ENCODE data around the gene CGNL1.

The CGNL1 gene

GRCh38 chr15:57506422-57506821, 130.1 kb downstream of the CGNL1 start:
- Mint-ChIP-seq H3K4me3 (no peak overlapping the region), H3K36me3 (ENCODE audit: low read depth) (no peaks in the 10 kb centered on the region), H3K9me3 (no peaks in the 10 kb centered on the region), H3K27me3 (ENCODE audit: low read depth) (peaks cover 7% of the 10 kb centered on the region), H3K27ac (no peak overlapping the region), H3K4me1 (ENCODE audit: low read depth) (no peaks in the 10 kb centered on the region)

- Mint-ChIP-seq H3K4me3 (no peak overlapping the region), H3K36me3 (ENCODE audit: low read depth) (no peaks in the 10 kb centered on the region), H3K27me3 (ENCODE audit: low read depth) (peaks cover 11% of the 10 kb centered on the region), H3K9me3 (no peaks in the 10 kb centered on the region), H3K4me1 (ENCODE audit: low read depth) (no peaks in the 10 kb centered on the region), H3K27ac (no peak overlapping the region)
Observed at GRCh38 chr15:57507111-57507510, 130.8 kb downstream of the CGNL1 start.

DNA sequence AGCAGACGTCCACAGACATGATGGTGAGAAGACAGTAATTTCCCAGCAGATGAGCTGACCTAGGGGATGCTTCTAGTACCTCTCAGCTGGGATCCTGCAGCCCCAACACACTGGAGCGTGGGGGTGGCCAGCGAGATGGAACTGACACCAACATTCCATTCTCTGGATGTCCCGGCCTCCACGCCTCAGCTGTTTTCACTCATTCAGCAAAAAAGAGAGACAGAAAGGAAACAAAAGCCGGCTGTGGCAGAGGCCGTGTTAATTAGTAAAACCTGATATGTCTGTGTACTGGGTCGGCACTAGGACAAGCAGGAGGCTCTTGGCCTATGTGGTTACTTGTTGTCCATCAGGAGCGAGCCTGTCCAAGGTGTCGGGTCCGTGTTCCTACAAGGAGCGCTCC, 132.8 kb downstream of the CGNL1 start:
- Mint-ChIP-seq H3K27me3 (ENCODE audit: low read depth) (peaks cover 11% of the 10 kb centered on the region), H3K4me3 (no peak overlapping the region), H3K4me1 (ENCODE audit: low read depth) (no peaks in the 10 kb centered on the region), H3K27ac (no peak overlapping the region), H3K9me3 (no peaks in the 10 kb centered on the region), H3K36me3 (ENCODE audit: low read depth) (no peaks in the 10 kb centered on the region)

GRCh38 chr15:57509965-57510364, 133.7 kb downstream of the CGNL1 start:
- H3K4me3 Mint-ChIP-seq: no peak overlapping the region
- H3K36me3 Mint-ChIP-seq (ENCODE audit: low read depth): no peaks in the 10 kb centered on the region
- H3K27ac Mint-ChIP-seq: no peak overlapping the region
- H3K4me1 Mint-ChIP-seq (ENCODE audit: low read depth): no peaks in the 10 kb centered on the region
- H3K9me3 Mint-ChIP-seq: no peaks in the 10 kb centered on the region
- H3K27me3 Mint-ChIP-seq (ENCODE audit: low read depth): peaks cover 11% of the 10 kb centered on the region

- Mint-ChIP-seq H3K4me3 (no peak overlapping the region), H3K27ac (no peak overlapping the region), H3K27me3 (ENCODE audit: low read depth) (peaks cover 11% of the 10 kb centered on the region), H3K9me3 (no peaks in the 10 kb centered on the region), H3K4me1 (ENCODE audit: low read depth) (no peaks in the 10 kb centered on the region), H3K36me3 (ENCODE audit: low read depth) (no peaks in the 10 kb centered on the region)
Observed at GRCh38 chr15:57510647-57511046, 134.3 kb downstream of the CGNL1 start.

GRCh38 chr15:57516327-57517029, 140.2 kb downstream of the CGNL1 start:
- no peak overlapping the region for H3K27ac Mint-ChIP-seq

DNA sequence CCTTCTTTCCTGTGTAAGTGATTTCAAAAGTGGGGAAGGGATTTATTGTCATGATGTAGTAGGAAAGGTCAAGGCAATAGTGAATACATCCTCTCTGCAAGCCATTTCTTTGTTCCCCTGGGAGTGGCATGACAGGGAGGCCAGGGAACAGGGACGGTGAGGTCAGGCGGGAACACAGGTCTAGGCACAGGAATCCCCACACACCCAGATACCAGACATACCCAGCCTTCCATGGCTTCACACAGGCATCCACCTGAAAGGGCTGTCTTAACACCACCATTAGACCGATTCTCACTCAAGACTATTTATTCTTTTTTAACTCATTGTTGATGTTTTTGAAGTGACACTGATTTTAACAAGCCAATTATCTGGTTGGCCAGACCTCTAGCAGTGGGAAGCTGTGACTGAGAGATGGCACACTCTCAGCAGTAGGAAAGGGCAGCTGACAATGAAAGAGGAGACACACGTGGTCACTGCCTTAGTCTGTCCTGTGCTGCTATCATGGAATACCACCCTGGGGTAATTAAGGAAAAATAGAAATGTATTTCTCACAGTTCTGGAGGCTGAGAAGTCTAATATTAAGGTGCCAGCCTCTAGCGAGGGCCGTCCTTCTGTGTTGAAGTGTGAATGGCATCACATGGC, 140.8 kb downstream of the CGNL1 start:
- Mint-ChIP-seq H3K9me3 (no peaks in the 10 kb centered on the region), H3K27me3 (ENCODE audit: low read depth) (no peaks in the 10 kb centered on the region), H3K27ac (no peak overlapping the region), H3K4me3 (no peak overlapping the region), H3K36me3 (ENCODE audit: low read depth) (no peaks in the 10 kb centered on the region), H3K4me1 (ENCODE audit: low read depth) (no peaks in the 10 kb centered on the region)

More at GRCh38 chr15:57516327-57517029, 140.2 kb downstream of the CGNL1 start:
- no peaks in the 10 kb centered on the region for H3K4me1 Mint-ChIP-seq (ENCODE audit: low read depth)
- peaks cover 3% of the 10 kb centered on the region for H3K27me3 Mint-ChIP-seq (ENCODE audit: low read depth)
- no peak overlapping the region for H3K4me3 Mint-ChIP-seq
- no peaks in the 10 kb centered on the region for H3K9me3 Mint-ChIP-seq
- H3K36me3 Mint-ChIP-seq (ENCODE audit: low read depth): no peaks in the 10 kb centered on the region

GRCh38 chr15:57518779-57519405, 142.6 kb downstream of the CGNL1 start:
- H3K27ac Mint-ChIP-seq: no peak overlapping the region
- peaks cover 4% of the 10 kb centered on the region for H3K27me3 Mint-ChIP-seq (ENCODE audit: low read depth)
- H3K4me3 Mint-ChIP-seq: no peak overlapping the region
- H3K4me1 Mint-ChIP-seq (ENCODE audit: low read depth): no peaks in the 10 kb centered on the region
- H3K36me3 Mint-ChIP-seq (ENCODE audit: low read depth): no peaks in the 10 kb centered on the region
- H3K9me3 Mint-ChIP-seq: no peaks in the 10 kb centered on the region

DNA sequence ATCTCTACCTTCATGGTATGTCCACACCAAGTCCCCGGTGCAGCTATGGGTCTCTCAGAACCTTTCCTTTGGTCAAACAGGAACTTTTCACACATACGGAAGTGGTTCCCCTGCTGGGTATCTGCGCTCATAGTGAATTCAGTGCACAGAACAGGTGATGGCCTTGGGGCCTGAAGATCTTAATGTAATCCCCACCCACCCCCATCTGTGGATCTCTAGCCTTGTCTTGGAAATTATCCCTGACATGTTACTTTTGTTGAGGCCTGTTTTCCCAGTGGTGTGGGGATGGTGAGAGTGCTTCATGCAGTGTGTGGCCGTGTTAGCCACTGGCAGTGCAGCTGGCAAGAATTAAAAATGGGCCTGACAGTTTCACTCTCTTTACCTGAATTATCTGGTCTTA, 143.5 kb downstream of the CGNL1 start:
- H3K4me1 Mint-ChIP-seq (ENCODE audit: low read depth): no peaks in the 10 kb centered on the region
- no peak overlapping the region for H3K27ac Mint-ChIP-seq
- H3K4me3 Mint-ChIP-seq: no peak overlapping the region
- H3K36me3 Mint-ChIP-seq (ENCODE audit: low read depth): no peaks in the 10 kb centered on the region
- peaks cover 4% of the 10 kb centered on the region for H3K27me3 Mint-ChIP-seq (ENCODE audit: low read depth)
- H3K9me3 Mint-ChIP-seq: no peaks in the 10 kb centered on the region

DNA sequence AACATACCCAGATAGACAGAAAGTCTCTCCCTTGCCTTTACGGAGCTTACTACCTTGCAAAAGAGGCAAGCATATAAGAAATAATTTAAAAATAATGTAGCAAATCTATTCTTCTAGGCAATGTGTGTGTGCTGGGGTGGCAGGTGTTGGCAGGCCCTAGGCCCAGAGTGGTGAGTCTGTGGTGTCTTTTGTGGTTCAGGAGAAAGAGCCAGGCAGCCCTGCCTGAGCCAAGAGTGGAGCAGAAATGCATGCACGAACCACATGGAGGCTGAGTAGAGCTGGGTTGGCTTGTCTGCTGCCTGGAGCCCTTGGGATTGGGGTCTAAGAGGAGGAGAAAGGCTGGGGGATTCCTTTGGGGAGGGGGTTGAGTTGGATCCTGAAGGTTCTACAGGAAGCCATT, 145.2 kb downstream of the CGNL1 start:
- no peak overlapping the region for H3K4me3 Mint-ChIP-seq
- H3K36me3 Mint-ChIP-seq (ENCODE audit: low read depth): no peaks in the 10 kb centered on the region
- H3K27me3 Mint-ChIP-seq (ENCODE audit: low read depth): peaks cover 4% of the 10 kb centered on the region
- H3K9me3 Mint-ChIP-seq: no peaks in the 10 kb centered on the region
- no peaks in the 10 kb centered on the region for H3K4me1 Mint-ChIP-seq (ENCODE audit: low read depth)
- no peak overlapping the region for H3K27ac Mint-ChIP-seq

DNA sequence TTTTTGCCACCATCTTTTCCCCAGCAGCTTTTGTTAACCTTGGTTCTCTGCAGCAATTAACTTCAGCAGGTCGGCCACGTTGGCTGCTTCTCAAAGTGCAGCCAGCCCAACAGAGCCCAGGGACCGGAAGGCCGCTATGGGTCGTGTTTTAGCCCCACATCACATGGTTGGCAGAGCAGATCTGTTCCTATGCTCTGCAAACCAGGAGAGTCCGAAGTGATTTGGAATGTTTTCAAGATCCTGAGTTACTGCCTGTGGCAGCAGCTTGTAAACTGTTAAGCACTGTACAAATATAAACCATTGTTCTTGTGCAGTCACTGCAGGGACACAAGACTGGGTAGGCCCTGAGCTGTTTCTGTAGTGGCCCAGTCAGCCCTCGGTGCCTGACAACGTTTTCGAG, 145.8 kb downstream of the CGNL1 start:
- Mint-ChIP-seq H3K36me3 (ENCODE audit: low read depth) (no peaks in the 10 kb centered on the region), H3K9me3 (no peaks in the 10 kb centered on the region), H3K4me1 (ENCODE audit: low read depth) (no peaks in the 10 kb centered on the region), H3K27ac (no peak overlapping the region), H3K27me3 (ENCODE audit: low read depth) (peaks cover 4% of the 10 kb centered on the region), H3K4me3 (no peak overlapping the region)

DNA sequence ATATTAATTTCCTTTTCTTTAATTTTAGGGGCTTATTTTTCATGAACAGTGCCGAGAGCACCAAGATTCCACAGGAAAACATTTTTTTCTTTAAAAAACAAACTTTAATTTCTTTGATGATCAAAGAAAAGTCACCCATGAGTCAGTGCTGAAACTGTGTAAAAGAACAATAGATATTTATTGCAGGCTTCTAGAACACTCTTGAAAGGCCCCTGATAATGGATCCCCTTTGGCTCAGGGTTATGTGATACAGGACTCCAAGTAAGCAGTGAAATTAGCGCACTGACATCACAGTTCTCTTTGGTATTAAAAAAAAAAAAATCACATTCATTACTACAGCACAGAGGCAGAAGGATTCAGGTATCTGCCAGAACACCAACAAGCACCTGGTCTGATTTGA, 149.3 kb downstream of the CGNL1 start:
- H3K4me3 Mint-ChIP-seq: no peak overlapping the region
- no peaks in the 10 kb centered on the region for H3K9me3 Mint-ChIP-seq
- H3K36me3 Mint-ChIP-seq (ENCODE audit: low read depth): no peaks in the 10 kb centered on the region
- peaks cover 18% of the 10 kb centered on the region for H3K27me3 Mint-ChIP-seq (ENCODE audit: low read depth)
- H3K4me1 Mint-ChIP-seq (ENCODE audit: low read depth): no peaks in the 10 kb centered on the region
- no peak overlapping the region for H3K27ac Mint-ChIP-seq

DNA sequence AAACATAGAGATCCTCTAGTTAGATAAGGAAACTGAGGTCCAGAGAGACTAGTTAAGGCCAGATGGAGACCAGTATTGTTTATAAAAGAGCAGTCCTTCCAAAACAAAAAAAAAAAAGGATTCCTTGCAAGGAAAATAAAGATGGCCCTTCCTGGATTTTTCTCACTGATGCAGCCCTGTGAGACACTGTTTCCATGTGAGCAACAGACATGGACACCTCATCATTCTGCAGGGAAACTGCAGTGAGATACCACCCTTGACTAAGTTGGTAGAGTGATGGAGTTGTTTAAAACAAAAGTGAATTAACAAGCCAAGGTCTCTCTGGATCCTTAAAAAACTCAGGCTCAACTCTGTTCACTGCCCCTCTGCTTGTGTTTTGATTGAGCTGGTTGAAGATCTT, 149.8 kb downstream of the CGNL1 start:
- no peak overlapping the region for H3K4me3 Mint-ChIP-seq
- H3K4me1 Mint-ChIP-seq (ENCODE audit: low read depth): no peaks in the 10 kb centered on the region
- no peaks in the 10 kb centered on the region for H3K36me3 Mint-ChIP-seq (ENCODE audit: low read depth)
- H3K27me3 Mint-ChIP-seq (ENCODE audit: low read depth): peaks cover 18% of the 10 kb centered on the region
- H3K9me3 Mint-ChIP-seq: no peaks in the 10 kb centered on the region
- no peak overlapping the region for H3K27ac Mint-ChIP-seq

DNA sequence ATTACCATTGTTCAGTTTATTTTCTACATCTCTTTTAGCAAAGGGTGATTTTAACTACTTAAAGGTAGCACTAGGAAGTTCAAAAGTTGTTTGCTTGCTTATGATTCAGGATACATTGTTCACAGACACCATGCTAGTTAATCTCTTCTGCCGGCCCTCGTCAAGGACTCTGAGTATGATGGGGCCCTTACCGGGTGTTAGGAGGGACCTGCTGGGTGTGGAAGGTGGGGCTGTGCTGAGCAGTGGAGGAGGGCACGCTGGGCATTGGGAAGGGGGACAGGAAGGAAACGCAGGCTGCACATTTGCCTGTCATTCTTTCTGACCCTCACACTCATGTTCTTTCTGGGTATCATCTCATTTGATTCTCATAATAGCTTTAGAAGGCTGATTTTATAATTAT, 150.3 kb downstream of the CGNL1 start:
- no peak overlapping the region for H3K27ac Mint-ChIP-seq

DNA sequence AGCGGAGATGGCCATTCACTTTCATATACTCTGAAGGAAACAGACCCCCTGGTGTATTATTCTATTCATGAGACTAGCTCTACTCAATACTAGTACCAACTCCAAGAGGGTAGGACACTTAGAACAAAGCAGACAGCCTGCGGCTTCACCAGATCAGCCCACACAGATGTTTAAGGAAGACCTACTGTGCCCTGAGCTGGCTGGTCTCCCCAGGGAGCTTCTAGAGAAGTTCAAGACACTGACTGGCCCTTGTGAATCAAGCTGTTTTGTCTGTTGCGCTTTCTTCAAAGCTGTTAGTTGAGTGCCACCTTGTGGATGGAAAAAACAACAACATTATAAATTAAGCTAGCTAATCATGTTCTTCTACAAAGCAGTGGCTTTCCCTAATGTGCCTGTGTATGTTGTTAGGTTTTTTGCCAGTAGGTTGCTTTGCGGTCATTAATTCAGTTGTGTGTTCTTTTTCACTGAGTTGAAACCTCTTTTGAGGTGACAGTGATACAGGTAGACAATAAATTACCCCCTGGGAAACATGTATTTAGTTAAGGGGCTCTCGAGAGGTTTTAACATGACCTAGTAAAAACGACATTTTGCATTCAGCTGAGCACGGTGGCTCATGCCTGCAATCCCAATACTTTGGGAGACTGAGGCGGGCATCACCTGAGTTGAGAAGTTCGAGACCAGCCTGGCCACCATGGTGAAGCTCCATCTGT, 151.2 kb downstream of the CGNL1 start:
- H3K36me3 Mint-ChIP-seq (ENCODE audit: low read depth): no peaks in the 10 kb centered on the region
- H3K27ac Mint-ChIP-seq: no peak overlapping the region
- H3K4me3 Mint-ChIP-seq: no peak overlapping the region
- H3K4me1 Mint-ChIP-seq (ENCODE audit: low read depth): no peaks in the 10 kb centered on the region
- H3K9me3 Mint-ChIP-seq: no peaks in the 10 kb centered on the region
- peaks cover 29% of the 10 kb centered on the region for H3K27me3 Mint-ChIP-seq (ENCODE audit: low read depth)

More for the DNA sequence above, 150.3 kb downstream of the CGNL1 start:
- Mint-ChIP-seq H3K4me3 (no peak overlapping the region), H3K27me3 (ENCODE audit: low read depth) (peaks cover 20% of the 10 kb centered on the region), H3K9me3 (no peaks in the 10 kb centered on the region), H3K4me1 (ENCODE audit: low read depth) (no peaks in the 10 kb centered on the region), H3K36me3 (ENCODE audit: low read depth) (no peaks in the 10 kb centered on the region)
